OCI-LY7 (cell line): ENCODE measurements around the gene HTR7.
"Not testable (repeated sequence)": the region's sequence is repeated elsewhere in the genome, so short reads cannot be mapped to it uniquely, and the experiment has no call there.

ENCODE experiments used
- EZH2phosphoT487 ChIP-seq: fragments of 200-600 bp; sonication (generic); IDR thresholded peaks from 2 replicates; pipeline ENCODE4 v1.6.1; 2018; ENCODE audit warnings: low read depth, borderline replicate concordance, mild to moderate bottlenecking, mixed run types, antibody characterized with exemption, low read length, moderate library complexity, mixed read lengths
- TF ChIP-seq, protein P1 (sequence below): fragments of 200-600 bp; sonication (generic); conservative IDR thresholded peaks from 2 replicates; pipeline ENCODE4 v1.5.1; 2014; ENCODE audit warnings: mild to moderate bottlenecking, antibody characterized with exemption, low read length, moderate library complexity, mixed read lengths

DNA sequence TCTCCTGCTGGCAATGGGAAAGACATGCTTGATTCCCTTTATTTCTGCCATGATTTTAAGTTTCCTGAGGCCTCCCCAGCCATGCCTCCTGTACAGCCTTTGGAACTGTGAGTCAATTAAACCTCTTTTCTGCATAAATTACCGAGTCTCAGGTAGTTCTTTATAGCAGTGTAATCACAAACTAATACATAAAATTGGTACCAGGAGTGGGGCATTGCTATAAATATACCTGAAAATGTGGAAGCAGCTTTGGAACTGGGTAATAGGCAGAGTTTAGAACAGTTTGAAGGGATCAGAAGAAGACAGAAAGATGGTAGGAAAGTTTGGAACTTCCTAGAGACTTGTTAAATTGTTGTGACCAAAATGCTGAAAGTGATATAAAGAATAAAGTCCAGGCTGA, 36.0 kb downstream of the HTR7 start:
- TF ChIP-seq, protein P1, sequence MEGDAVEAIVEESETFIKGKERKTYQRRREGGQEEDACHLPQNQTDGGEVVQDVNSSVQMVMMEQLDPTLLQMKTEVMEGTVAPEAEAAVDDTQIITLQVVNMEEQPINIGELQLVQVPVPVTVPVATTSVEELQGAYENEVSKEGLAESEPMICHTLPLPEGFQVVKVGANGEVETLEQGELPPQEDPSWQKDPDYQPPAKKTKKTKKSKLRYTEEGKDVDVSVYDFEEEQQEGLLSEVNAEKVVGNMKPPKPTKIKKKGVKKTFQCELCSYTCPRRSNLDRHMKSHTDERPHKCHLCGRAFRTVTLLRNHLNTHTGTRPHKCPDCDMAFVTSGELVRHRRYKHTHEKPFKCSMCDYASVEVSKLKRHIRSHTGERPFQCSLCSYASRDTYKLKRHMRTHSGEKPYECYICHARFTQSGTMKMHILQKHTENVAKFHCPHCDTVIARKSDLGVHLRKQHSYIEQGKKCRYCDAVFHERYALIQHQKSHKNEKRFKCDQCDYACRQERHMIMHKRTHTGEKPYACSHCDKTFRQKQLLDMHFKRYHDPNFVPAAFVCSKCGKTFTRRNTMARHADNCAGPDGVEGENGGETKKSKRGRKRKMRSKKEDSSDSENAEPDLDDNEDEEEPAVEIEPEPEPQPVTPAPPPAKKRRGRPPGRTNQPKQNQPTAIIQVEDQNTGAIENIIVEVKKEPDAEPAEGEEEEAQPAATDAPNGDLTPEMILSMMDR = not testable (repeated sequence)
- not testable (repeated sequence) for TF ChIP-seq EZH2phosphoT487
